NCI-H510A (cell line): ENCODE data around the gene ZAR1L.

Source experiments
- DNase-seq: peaks from one replicate; lab custom pipeline; 2025; lab: John Stamatoyannopoulos, UW

Gene ZAR1L

DNA sequence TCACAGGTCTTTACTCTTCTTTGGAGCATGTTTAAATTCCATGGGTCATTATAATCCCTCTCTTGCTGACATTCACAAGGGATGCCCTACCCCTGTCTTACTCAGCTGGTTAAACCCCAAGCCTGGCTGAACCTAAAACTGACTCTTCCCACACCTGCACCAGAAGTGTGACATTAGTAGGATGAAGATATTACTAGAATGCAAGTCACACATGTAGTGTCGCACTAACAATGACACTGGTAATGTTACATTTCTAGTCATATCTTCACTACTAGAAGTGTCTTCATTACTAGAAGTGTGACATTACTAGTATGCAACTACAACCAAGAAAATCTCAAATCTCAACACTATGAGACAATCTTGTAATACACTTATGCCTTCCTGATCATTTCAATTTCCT lies 14.2 kb downstream of the ZAR1L start:
- DNase-seq = no peak

DNA sequence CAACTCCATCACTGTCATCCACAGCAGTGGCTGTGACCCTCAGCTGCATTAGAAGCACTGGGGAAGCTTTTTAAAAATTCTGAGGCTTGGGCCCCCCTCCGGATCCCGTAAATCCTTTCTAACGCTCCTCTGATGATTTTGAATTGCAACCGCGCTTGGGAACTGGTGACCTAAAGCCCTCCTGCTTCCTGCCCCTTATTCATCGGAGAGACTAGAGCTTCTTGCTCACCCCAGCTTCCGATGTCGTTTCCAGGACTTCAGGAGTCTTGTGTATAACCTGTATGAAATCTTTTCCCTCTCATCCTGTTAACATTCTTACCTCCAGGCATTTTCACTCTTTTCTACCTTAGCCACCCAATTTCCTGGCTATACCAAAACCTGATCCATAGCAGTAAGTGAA lies 14.8 kb downstream of the ZAR1L start:
- DNase-seq = no peak

DNA sequence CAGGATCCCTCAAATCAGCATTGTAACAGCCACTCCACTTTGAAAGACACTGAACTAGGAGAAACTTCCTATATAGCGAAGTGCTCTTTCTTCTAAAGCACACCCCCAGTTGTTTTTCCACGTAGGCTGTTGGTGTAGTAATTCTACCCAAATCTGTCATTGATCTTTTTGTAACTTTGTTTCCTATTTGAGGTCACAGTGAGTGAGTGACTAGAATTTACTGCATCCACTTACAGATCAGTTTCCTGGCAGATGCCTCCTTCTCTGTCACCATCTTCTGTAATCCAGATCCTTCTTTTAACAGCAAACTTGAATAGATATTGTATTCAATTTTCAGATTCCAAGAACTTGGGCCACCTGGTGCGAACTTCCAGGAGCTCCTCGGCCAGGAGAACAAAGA lies 15.3 kb downstream of the ZAR1L start:
- no peak for DNase-seq

DNA sequence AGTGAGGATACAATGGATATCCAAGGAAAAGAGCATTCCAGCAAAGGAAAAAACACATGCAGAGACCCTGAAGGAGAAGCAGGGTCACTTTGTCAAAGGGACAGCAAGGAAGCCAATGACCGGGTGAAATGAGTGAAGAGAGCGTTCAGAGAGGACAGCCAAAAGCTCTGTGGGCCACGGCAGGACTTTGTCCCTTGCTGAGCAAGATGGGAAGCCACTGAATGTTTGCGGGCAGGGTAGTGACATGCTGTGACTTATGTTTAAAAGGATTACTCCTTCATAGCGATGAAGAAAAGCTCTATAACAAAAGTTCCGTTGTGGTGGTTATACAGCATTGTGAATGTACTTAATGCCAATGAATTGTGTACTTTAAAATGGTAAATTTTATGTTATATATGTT lies 16.5 kb downstream of the ZAR1L start:
- DNase-seq = no peak

DNA sequence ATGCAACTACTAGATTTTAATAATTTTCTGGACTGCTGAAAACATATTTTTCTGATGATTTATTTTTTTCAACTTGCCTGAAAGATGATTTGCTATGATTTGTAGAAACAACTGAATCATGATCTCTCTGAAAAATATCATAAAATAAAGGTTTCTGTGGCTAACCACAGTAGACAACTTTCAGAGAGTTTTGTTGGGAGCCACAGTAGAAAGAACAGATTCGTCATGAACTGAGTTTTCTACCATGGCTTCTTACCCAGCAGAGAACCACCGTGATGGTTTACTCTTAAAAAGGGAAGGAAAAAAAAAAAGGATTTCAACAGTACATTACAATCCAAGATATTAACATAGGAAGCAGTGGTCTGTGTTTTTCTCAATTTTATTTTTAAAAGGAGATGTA lies 18.0 kb downstream of the ZAR1L start:
- DNase-seq = no peak

DNA sequence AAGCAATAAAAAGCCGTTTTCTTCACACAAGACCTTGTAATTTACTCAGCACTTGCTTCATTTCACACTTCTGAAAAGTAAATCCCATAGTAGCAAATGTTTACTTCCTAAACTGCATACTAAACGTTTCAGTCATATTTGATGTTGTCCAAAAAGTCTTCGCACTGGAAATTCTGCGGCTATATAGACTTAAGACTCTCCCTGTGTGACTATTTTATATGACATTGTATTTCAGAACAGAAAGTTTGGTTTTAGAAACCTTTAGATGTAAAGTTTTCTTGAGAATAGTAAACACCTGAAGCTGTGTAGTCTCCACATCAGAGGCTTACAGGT lies 29.6 kb downstream of the ZAR1L start:
- DNase-seq = no peak

DNA sequence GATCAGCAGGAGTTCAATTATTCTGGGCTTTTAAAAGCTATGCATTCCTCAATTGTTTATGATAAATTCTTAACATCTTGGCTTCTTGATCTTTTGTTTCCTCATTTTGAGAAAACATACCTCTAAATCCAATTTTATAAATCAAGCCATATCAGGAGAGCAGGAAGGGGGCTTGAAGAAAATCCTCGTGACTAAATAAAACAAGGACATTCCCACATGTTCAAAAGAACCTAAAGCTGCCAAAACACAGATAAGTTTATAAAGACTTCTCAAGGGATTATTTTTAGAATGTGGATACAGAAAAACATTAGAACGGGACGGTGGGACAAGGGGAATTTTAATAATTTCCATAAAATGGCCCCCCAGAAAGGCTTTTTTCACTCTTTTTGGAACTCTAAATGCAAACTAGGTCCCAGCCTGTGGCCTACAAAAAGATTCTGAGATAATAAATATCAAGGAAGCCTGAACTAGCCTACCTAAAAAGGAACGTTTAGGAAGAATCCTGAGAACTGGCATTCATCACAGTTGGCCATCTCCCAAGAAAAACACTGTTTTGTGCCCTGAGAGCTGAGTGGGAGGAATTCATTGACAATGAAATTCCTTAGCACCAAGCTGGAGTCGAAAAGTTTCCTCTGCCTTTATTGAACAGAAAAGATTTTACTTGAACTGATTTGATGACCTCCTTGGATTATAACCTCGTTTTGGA lies 30.1 kb downstream of the ZAR1L start:
- no peak for DNase-seq

DNA sequence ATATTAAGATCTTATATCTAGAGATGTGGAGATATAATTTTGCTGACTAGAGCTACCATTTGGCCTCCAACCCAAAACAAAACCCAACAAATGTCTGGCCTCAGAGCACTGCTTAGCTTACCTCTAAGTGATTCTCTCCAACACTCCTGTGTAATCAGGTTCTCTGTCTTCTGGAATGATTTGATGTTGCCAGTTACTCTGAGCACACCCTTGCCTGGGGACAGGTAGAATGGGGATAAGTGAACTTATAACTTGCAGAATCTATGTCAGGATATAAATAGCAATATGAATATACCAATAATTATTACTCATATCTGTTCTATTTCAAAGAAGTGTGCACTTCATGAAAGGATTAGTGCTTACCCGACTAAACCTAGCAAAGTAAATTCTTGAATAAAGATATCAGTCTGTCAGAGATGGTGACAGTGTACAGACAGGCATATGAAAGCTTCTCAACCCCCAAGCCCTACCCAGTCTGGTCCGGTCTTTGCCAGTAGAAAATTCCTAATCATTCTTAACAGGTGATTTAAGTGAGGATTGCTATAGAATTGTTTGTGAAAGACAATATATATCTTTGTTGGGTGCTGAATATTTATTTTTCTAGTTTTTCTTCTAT lies 33.0 kb downstream of the ZAR1L start:
- DNase-seq = no peak

DNA sequence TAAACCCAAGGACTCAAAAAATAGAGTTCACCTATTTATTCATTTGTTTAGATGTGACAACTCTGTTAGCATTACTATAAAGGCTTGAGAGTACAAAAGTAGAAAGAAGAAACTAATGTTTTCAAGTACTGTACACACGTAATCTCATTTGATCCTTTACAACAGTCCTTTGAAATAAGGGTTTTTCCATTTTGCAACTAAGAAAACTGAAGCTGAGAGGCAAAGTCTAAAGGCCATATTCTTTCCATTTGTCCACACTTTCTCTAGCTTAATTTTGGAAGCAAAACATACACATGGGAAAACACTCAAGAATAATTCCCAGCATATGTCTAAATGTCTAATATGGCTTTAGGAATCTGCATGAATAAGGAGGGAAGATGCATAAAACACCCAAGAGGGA lies 34.1 kb downstream of the ZAR1L start:
- no peak for DNase-seq

DNA sequence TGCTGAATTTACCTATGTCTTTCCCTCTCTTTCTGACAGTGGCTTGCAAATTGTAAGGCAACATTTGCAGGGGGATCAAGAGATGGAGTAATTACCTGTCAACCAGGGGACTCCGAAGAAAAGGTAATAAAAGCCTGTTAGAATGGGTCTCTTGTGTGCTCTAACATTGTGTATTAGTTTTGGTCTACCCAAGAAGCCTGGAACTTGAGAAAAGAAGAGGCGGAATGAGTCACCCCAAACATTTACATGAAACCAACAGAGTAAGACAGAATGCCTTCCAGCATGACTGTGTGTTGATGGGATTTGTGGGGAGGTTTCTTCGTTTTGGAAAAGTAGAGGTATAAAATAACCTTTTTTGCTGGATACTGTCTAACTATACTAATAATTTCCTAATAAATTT lies 36.7 kb downstream of the ZAR1L start:
- DNase-seq = no peak

DNA sequence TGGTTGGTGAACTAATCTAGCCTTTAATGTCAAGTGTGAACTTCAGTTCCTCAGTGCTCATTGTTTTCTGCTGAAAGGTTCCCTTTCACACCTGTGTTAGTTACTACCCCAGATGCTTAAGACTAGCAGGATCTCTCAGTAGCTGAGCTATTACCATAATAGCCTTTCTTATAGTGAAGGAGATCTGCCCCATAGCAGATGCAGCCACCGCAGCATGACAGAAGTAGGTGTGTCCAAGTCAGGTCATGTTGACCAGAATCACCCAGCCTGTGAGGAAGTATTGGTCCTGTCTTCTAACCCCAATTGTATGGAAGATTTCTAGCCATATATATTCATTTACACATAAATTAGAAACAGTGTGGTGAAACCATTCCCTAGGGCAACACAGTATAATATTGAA lies 37.3 kb downstream of the ZAR1L start:
- DNase-seq = no peak

DNA sequence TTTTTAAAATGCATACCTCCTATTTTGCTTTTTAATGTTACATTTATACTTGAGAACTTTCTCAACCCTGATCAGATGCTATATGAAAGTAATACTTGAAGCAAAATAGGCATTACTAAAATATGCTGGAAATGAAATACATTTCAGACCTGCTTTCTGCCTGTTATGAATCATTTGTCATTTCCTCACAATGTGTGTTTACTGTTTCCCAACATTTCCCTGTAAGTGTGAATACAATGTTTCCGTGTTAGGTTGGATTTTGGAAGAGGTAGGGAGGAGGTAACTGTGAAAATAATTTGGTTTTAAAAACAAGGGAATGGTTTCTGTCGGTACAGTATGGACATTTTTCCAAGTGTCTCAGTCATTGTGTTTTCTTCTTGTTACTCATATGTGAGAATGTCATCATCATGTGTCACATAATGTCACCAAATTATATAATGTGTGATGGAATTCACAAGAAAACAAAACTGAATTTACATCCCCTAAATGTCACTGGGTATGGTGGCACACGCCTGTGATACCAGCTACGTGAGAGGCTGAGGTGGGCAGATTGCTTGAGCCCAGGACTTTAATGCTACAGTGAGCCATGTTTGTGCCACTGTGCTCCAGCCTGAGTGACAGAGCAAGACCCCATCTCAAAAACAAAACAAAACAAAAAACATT lies 43.0 kb downstream of the ZAR1L start:
- DNase-seq = no peak

DNA sequence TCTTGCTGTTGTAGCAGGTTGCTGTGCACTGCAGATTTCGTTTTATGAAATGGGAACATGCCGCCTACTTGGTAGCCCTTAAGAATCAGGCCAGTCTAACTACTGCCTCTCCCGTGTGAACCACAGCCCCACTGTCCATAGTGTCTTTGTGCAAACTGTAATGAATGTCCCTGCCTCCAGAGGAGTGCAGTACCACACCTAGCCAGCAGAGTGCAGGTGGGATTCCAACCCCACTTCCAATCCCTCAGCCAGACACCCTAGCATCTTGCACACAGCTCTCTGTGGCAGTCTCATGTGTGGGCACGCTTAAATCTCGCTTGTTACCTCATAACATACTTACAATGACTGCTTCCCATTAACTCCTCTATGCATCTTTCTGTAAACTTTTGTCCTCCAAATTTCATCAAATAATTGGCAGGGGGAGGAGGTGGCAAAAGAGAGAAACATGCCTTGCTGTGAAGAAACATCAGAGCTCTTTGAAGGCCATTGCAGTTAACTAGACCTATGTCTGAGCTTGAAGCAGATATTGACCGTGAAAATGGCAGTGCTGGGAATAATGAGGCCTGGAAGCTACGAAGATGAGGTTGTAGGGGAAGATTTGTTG lies 47.2 kb downstream of the ZAR1L start:
- DNase-seq = no peak

DNA sequence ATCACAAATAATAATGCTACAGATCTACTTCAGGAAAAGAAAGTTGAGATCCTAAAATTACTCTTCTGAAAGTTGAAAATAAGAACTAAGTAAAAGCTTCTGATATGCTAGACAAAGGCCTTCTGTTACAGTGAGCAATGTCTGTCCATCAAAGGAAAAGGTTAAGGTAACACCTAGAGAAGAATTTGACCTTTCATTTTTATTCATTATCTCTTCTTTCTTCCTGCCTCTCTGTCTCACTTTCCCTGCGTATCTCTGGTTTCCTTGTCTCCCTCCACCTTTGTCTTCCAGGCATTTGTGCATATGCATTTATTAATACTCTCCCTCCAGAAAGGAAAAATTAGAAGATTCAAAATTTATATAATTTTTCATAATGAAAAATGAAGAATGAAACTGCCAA lies 49.0 kb downstream of the ZAR1L start:
- DNase-seq = no peak

DNA sequence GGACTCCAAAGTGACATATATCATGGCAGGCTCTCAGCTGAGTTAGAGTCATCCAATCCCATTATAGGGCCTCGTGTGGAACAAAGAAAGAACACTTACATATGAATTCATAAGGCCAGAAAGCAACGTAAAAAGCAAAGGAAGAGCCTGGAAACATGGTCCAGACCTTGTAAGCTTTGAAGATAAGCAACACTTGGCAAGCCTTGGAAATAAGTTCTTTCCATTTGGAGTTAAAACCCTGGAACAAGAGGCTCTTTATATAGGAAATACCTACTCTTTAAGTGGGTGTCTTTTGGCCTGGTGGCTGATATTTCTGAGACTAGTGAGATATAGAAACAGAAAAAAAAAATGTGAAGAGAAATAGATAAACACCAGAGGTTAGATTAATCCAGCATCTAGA lies 49.4 kb downstream of the ZAR1L start:
- DNase-seq = no peak

DNA sequence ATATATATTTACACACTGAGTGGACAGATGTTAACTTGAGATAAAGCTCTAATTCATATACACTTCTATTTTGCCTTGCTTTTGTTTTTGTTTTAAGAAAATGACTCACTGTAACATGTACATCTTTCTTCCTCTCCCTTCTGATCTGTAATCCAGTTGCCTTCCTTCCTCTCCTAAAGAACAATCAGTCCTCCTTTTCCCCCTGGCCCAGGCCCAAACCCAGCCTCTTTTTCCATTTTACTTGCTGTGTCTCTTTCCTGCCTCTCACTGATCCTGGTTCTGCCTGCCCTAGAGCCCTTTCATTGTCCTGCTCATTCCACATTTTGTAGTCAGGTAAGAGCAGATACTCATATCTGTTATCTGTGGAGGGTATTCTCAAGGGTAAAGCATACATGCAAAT lies 50.8 kb downstream of the ZAR1L start:
- no peak for DNase-seq

DNA sequence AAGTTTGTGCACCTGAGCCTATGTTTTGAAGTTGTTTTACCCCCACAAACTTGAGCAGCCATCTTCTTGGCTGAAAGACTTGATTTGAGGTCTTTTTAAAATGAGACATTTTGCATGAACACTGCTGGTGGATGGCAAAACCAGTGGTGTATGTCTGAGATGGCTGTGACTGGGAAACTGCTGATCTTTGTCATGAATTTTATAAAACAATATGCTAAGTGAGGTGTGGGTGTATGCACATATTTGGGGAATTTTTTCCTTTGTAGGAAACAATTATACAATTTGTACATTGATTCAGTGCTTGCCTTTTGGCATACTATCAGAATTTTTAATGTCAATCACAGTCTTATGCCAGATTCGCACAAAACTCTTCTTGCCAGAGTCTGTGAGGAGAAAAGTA lies 52.5 kb downstream of the ZAR1L start:
- no peak for DNase-seq

DNA sequence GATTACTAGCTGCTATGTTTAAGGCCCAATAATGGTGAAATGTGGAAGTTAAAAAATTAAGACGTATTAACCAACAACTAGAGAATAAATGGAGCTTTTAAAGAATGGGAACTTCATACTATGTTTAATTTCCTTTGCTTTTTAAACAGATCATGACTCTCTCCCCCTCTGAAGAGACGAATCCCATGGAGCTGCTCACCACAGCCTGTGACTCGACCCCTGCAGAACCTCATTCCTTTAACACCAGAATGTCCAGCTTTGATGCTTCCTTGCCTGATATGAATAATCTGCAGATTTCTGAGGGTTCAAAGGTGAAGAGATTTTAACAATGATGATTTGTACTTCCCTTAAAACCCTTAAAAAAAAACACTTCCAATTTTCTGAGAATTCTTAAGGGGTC lies 53.0 kb downstream of the ZAR1L start:
- no peak for DNase-seq

DNA sequence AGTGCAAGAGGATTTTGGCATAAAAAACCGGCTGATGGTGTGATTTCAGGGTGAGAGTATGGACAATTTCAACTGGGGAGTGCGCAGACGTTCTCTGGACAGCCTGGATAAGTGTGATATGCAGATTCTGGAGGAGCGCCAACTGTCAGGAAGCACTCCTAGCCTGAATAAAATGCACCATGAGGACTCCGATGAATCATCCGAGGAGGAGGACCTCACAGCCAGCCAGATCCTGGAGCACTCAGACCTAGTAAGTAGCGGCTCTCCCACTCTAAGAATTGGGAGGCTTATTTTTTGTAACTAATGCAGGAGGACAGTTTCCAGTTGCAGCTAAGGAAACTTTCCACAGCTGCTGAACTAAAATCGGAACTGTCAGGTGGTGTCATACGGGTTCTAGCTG lies 53.6 kb downstream of the ZAR1L start:
- DNase-seq = no peak

DNA sequence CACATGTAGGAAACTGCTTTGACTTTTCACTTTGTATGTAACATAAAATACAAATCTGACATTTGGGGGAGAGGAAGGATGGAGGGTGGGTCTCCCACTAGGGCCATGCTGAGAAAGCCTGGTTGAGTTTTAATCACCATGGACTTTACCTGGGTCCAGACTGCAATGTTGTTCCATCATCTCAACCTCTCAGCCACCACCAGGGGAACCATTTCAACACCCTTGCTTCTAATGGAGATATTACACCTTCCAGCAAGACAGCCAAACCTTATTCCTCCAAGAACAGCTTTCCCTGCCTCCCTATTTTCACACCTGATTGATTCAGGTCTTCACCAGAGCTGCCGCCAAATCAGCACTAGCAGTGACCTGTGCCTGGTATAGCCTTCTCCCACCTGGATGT lies 56.0 kb downstream of the ZAR1L start:
- DNase-seq = no peak

DNA sequence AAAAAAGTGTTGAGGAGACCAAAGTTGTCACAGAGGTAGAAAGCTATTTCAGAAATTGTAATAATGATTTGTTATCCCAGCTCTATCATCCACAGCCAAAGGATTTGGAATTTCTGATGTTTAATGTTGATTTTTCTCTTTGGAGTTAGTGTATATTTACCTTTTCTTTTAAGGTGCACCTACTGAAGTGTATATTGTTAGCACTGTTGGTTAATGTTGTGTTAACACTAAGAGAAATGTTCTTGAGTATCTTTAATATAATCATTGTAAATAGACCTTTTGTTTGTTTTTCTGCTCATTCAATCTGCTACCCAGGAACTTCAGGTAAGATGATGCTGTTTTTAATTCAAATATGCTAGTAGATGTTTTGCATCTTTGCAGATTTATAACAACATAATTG lies 57.5 kb downstream of the ZAR1L start:
- DNase-seq = no peak

DNA sequence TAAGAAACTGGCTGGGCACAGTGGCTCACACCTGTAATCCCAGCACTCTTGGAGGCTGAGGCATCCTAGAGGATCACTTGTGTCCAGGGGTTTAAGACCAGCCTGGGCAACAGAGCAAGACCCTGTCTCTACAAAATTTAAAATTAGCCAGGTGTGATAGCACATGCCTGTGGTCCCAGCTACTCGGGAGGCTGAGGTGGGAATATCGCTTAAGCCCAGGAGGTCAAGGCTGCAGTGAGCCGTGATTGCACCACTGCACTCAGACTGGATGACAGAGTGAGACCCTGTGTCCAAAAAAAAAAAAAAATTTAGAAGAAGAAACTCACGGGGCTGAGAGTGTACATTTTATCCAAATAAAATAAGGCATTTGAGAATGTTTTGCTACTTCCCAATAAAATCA lies 58.9 kb downstream of the ZAR1L start:
- DNase-seq = no peak

DNA sequence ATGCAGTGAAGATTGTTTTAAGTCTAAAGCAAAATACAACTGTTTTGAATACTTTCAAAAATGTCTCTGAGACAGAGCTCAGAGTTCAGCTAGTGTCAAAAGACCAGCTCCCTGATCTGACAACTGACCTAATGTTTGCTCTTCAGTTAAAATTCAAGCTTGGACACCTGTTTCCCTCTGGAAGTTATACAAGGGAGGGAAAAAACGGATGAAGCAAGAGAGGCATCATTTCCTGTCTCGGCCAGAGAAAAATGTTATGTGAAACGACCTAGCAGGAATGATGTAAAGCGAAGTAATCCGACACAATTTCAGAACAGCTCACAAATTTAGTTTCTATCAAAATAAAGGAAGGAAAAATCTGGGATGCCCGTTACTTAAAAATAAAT lies 59.4 kb downstream of the ZAR1L start:
- DNase-seq = no peak
